H1 (cell line): ENCODE results near the gene TYSND1. TPM values are rescaled to one million over a fixed set of nuclear protein-coding genes. Genes with fewer than 3 reads are reported as not detected.

ENCODE experiments used
- CTCF ChIA-PET: fragments of 300-600 bp; sonication (Branson Sonifier 250); formaldehyde crosslinking; loops from one replicate; lab custom pipeline; 2021; ENCODE audit not compliant: partially characterized antibody; lab: Charles Lee
- POLR2A ChIA-PET: fragments of 300-600 bp; sonication (Branson Sonifier 250); formaldehyde crosslinking; loops from one replicate; lab custom pipeline; 2021; ENCODE audit warnings: inconsistent platforms; ENCODE audit not compliant: partially characterized antibody; lab: Charles Lee
- DNase-seq, 2 experiments: peaks; one replicate each; pipeline versions ENCODE4 v3.0.0 to v3.0.0-alpha.2; 2010 to 2022; ENCODE audit warnings: low spot score in 2 of 2, low read depth in 1 of 2, mixed read lengths in 1 of 2
- FAIRE-seq: peaks from 2 replicates; lab custom pipeline; 2011; peaks lifted over from hg19 to GRCh38; lab: Jason Lieb, UNC
- H2AFZ ChIP-seq: 2 replicates; pipeline ENCODE4 v1.8.1; 2012; ENCODE audit warnings: low read length, inconsistent platforms
- H2AK5ac ChIP-seq: 2 replicates; pipeline ENCODE4 v1.6.1; 2013; ENCODE audit warnings: low read depth, low read length
- H2BK120ac ChIP-seq: replicated peaks from 2 replicates; pipeline ENCODE3; 2013; ENCODE audit warnings: low read depth, low read length, inconsistent platforms
- H2BK12ac ChIP-seq: 2 replicates; pipeline ENCODE4 v1.6.1; 2013; ENCODE audit warnings: low read depth, low read length
- H2BK15ac ChIP-seq: 2 replicates; pipeline ENCODE4 v1.6.1; 2013; ENCODE audit warnings: low read length
- H2BK20ac ChIP-seq: 2 replicates; pipeline ENCODE4 v1.6.1; 2013; ENCODE audit warnings: low read length
- H2BK5ac ChIP-seq: 2 replicates; pipeline ENCODE4 v1.6.1; 2013; ENCODE audit warnings: low read depth, low read length
- H3K14ac ChIP-seq: 2 replicates; pipeline ENCODE4 v1.6.1; 2013; ENCODE audit warnings: inconsistent platforms; ENCODE audit not compliant: insufficient read length
- H3K18ac ChIP-seq: 2 replicates; pipeline ENCODE4 v1.6.1; 2013; ENCODE audit warnings: low read length; ENCODE audit errors: extremely low read depth
- H3K23ac ChIP-seq: 2 replicates; pipeline ENCODE4 v1.6.1; 2013; ENCODE audit warnings: inconsistent platforms; ENCODE audit not compliant: insufficient read length
- H3K23me2 ChIP-seq: 2 replicates; pipeline ENCODE4 v1.6.1; 2013; ENCODE audit warnings: low read depth, low read length
- H3K27ac ChIP-seq: 2 replicates; pipeline ENCODE4 v1.6.1; 2011; ENCODE audit warnings: low read depth, low read length, inconsistent platforms
- H3K27me3 ChIP-seq, 4 experiments: replicated peaks in 1 of 4; 1 replicate in 1 of 4; 2 replicates in 3 of 4; pipeline versions ENCODE4 v1.6.1 to v1.8.1; 2011 to 2013; ENCODE audit warnings: low read length in 3 of 4, mild to moderate bottlenecking in 3 of 4, inconsistent platforms in 2 of 4, mixed read lengths in 2 of 4, moderate library complexity in 1 of 4; ENCODE audit not compliant: control insufficient read depth in 3 of 4, insufficient read depth in 3 of 4; ENCODE audit errors: extremely low read depth in 1 of 4
- H3K36me3 ChIP-seq, 4 experiments: 2 replicates each; pipeline versions ENCODE4 v1.6.1 to v1.8.1; 2011 to 2013; ENCODE audit warnings: mild to moderate bottlenecking in 4 of 4, low read length in 3 of 4, moderate library complexity in 2 of 4, control low read depth in 1 of 4, inconsistent platforms in 1 of 4; ENCODE audit not compliant: insufficient read depth in 4 of 4, control insufficient read depth in 2 of 4
- H3K4ac ChIP-seq: replicated peaks from 2 replicates; pipeline ENCODE3; 2013; ENCODE audit warnings: low read length, low read depth, mixed read lengths, inconsistent platforms; ENCODE audit not compliant: insufficient read length
- H3K4me1 ChIP-seq, 4 experiments: replicated peaks in 1 of 4; 1 replicate in 1 of 4; 2 replicates in 3 of 4; pipeline versions ENCODE4 v1.6.1 to v1.8.1; 2011 to 2013; ENCODE audit warnings: low read length in 3 of 4, inconsistent platforms in 2 of 4, mixed read lengths in 1 of 4; ENCODE audit not compliant: insufficient read depth in 4 of 4, control insufficient read depth in 3 of 4
- H3K4me2 ChIP-seq, 2 experiments: 2 replicates each; pipeline versions ENCODE4 v1.6.1 to v1.8.1; 2011 to 2013; ENCODE audit warnings: low read depth in 2 of 2, low read length in 2 of 2, control low read depth in 1 of 2, inconsistent platforms in 1 of 2, mild to moderate bottlenecking in 1 of 2; ENCODE audit not compliant: insufficient read depth in 1 of 2
- H3K4me3 ChIP-seq, 4 experiments: fragments of 200-600, 300-600 bp in 1 of 4; sonication (generic), shearing (Covaris generic), sonication (Bioruptor Twin) in 1 of 4; 2 replicates each; pipeline versions ENCODE4 v1.5.1 to v1.8.1; 2011 to 2016; ENCODE audit warnings: low read length in 4 of 4, low read depth in 3 of 4, control low read depth in 2 of 4, inconsistent platforms in 2 of 4, mild to moderate bottlenecking in 2 of 4, mixed read lengths in 1 of 4, moderate library complexity in 1 of 4; ENCODE audit not compliant: insufficient read depth in 2 of 4; ENCODE audit errors: extremely low read depth in 1 of 4
- H3K56ac ChIP-seq: replicated peaks from 2 replicates; pipeline ENCODE3; 2013; ENCODE audit warnings: low read depth, mild to moderate bottlenecking, mixed read lengths, low read length, inconsistent platforms; ENCODE audit not compliant: insufficient read length
- H3K79me1 ChIP-seq: 2 replicates; pipeline ENCODE4 v1.6.1; 2013; ENCODE audit warnings: low read depth, low read length, control low read depth
- H3K79me2 ChIP-seq, 2 experiments: 2 replicates each; pipeline versions ENCODE4 v1.6.1 to v1.8.1; 2012 to 2013; ENCODE audit warnings: low read length in 2 of 2, mild to moderate bottlenecking in 2 of 2, inconsistent platforms in 1 of 2; ENCODE audit not compliant: insufficient read depth in 2 of 2, control insufficient read depth in 1 of 2
- H3K9ac ChIP-seq, 4 experiments: replicated peaks in 1 of 4; 1 replicate in 1 of 4; 2 replicates in 3 of 4; pipeline versions ENCODE4 v1.6.1 to v1.8.1; 2011 to 2013; ENCODE audit warnings: low read depth in 3 of 4, low read length in 3 of 4, control low read depth in 2 of 4, mild to moderate bottlenecking in 2 of 4, moderate library complexity in 2 of 4, inconsistent platforms in 1 of 4; ENCODE audit errors: extremely low read depth in 1 of 4
- H3K9me3 ChIP-seq, 2 experiments: 2 replicates each; pipeline versions ENCODE4 v1.6.1 to v1.8.1; 2012 to 2013; ENCODE audit warnings: mild to moderate bottlenecking in 2 of 2, moderate library complexity in 2 of 2, control low read depth in 1 of 2, inconsistent platforms in 1 of 2, low read depth in 1 of 2, low read length in 1 of 2, mixed read lengths in 1 of 2; ENCODE audit not compliant: insufficient read depth in 2 of 2
- H4K20me1 ChIP-seq, 2 experiments: replicated peaks in 1 of 2; 2 replicates each; pipeline versions ENCODE3 to v1.8.1; 2011 to 2013; ENCODE audit warnings: inconsistent platforms in 2 of 2, low read length in 2 of 2, mild to moderate bottlenecking in 1 of 2; ENCODE audit not compliant: insufficient read depth in 2 of 2, control insufficient read depth in 1 of 2
- H4K5ac ChIP-seq: 2 replicates; pipeline ENCODE4 v1.6.1; 2013; ENCODE audit warnings: low read length, low read depth, mixed read lengths, inconsistent platforms; ENCODE audit not compliant: insufficient read length
- H4K8ac ChIP-seq: 2 replicates; pipeline ENCODE4 v1.8.0; 2013; ENCODE audit warnings: mild to moderate bottlenecking, moderate library complexity, low read length, inconsistent platforms; ENCODE audit not compliant: insufficient read depth; ENCODE audit errors: extremely low read depth
- H4K91ac ChIP-seq: replicated peaks from 2 replicates; pipeline ENCODE3; 2013; ENCODE audit warnings: low read length, mixed read lengths, inconsistent platforms; ENCODE audit not compliant: insufficient read length
- NRF1 ChIP-seq: IDR thresholded peaks from 2 replicates; pipeline ENCODE4 v1.6.1; 2011; ENCODE audit warnings: mild to moderate bottlenecking, low read depth, low read length, improper control_type of control experiment
- WGBS, 2 experiments: shearing (Covaris generic) in 1 of 2; methylation state at CpG; one replicate each; pipeline versions ENCODE4 v1.1.6 to v1.1.7; 2013 to 2015; ENCODE audit warnings: low lambda C conversion rate in 2 of 2, mixed read lengths in 2 of 2, inconsistent platforms in 1 of 2, low coverage in 1 of 2, missing lambda C conversion rate in 1 of 2; ENCODE audit not compliant: insufficient replicate concordance in 2 of 2, insufficient coverage in 1 of 2, insufficient read length in 1 of 2; ENCODE audit errors: extremely low coverage in 1 of 2, missing lambda C conversion rate in 1 of 2; 5-methylcytosine and 5-hydroxymethylcytosine counted together
- polyA plus RNA-seq, 7 experiments: library from polyadenylated mRNA; depleted of rRNA in 3 of 7; stranded (reverse) in 5 of 7; unstranded in 2 of 7; fragments of >200 nt in 5 of 7; fragments of 200-250 nt in 2 of 7; gene quantifications; 1 replicate in 5 of 7; 2 replicates in 1 of 7; 4 replicates in 1 of 7; pipeline versions ENCODE4 v1.2.1 to v1.2.3, GENCODE V29; 2011 to 2013; ENCODE audit warnings: missing spikeins in 2 of 7, mixed read lengths in 2 of 7
- total RNA-seq: library from RNA; stranded (reverse); fragmentation: NEBNext Ultra II Directional; extraction: Animal tissue kit (Norgen Biotek cat#: 25700); gene quantifications from 2 replicates; pipeline ENCODE4 v1.2.1, GENCODE V29; 2021
- TF ChIP-seq, protein P1 (sequence below), 3 experiments: IDR thresholded peaks; 1 replicate in 2 of 3; 2 replicates in 1 of 3; pipeline versions ENCODE4 v1.5.1 to v1.6.1; 2011; ENCODE audit warnings: low read length in 3 of 3, mild to moderate bottlenecking in 3 of 3, inconsistent platforms in 2 of 3, low read depth in 1 of 3, moderate library complexity in 1 of 3; ENCODE audit not compliant: insufficient read depth in 1 of 3; ENCODE audit errors: control extremely low read depth in 1 of 3

The TYSND1 gene
- total and polyA plus RNA-seq, 2 of the 8 experiments (the other 6 are each of a cell fraction or from before 2014, with no cell fraction given), result 11.9 to 15.0 TPM

DNA sequence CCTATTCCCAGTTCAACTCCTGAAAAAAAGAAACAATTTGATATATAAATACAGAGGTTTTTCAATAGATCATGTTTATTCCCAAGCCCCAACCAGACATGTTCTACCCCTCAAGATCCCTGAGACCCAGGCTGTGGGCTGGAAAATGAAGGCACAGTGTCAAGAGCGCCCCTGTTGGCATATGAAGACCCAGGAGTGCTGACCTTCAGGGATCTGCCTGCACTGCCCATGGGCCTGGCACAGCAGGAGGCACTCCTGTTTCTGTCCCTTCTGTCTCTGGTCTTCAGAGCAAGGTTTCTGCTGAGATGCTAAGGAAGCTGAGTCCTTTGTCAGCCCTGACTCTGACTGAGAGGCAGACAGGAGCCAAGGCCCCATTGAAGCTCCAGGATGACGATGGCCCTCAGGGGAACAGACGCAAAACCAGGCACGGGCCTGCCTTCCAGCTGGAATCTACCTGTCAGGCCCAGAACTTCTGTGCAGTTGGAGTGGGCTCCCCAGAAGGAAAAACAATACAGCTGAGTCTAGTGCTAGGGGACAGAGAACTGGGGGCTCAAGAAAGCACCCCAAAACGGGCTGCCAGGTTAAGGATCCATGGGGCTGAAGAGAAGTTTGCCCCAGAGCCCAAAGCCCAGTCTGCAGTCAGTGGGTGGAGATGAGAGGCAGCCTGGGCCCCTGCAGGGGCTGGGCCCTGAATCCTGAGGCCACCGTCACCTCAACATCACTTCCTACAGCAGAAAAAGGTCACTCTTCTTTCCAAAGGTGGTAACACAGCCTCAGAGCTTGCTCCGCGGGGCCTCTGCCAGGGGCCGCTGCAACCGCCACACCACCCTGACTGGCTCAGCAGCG is 7.1 kb downstream of the TYSND1 start:
- H3K79me1 ChIP-seq, result peaks cover 2% of the 10 kb centered on the region; the same call in 1 of the 2 replicates
- H4K20me1 ChIP-seq, result peaks cover 3% of the 10 kb centered on the region in 2 experiments
- no peak overlapping the region for H2BK15ac ChIP-seq
- no peak overlapping the region for H3K14ac ChIP-seq
- no peak overlapping the region; a peak in 2 of 7 replicates for H3K9ac ChIP-seq
- ChIA-PET POLR2A (interaction anchor here (0.6 kb wide), 1 partner anchor 234 kb away, joined by 3 read pairs; no protein-coding TSS in a partner anchor), CTCF (interaction anchor here (1.4 to 10.4 kb wide), 4 partner anchors 7 to 171 kb away, joined by 3 to 123 read pairs (median 6); partner anchors contain the start of gene TYSND1)
- no peak overlapping the region for H2BK20ac ChIP-seq
- WGBS, 2 experiments, result 91% methylated on average over 11 of the region's 11 CpGs; no CpG with 5 or more reads in 1 of the 2 experiments
- no peak overlapping the region for H2AK5ac ChIP-seq
- TF ChIP-seq NRF1, result no peak
- TF ChIP-seq, protein P1, sequence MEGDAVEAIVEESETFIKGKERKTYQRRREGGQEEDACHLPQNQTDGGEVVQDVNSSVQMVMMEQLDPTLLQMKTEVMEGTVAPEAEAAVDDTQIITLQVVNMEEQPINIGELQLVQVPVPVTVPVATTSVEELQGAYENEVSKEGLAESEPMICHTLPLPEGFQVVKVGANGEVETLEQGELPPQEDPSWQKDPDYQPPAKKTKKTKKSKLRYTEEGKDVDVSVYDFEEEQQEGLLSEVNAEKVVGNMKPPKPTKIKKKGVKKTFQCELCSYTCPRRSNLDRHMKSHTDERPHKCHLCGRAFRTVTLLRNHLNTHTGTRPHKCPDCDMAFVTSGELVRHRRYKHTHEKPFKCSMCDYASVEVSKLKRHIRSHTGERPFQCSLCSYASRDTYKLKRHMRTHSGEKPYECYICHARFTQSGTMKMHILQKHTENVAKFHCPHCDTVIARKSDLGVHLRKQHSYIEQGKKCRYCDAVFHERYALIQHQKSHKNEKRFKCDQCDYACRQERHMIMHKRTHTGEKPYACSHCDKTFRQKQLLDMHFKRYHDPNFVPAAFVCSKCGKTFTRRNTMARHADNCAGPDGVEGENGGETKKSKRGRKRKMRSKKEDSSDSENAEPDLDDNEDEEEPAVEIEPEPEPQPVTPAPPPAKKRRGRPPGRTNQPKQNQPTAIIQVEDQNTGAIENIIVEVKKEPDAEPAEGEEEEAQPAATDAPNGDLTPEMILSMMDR (IDR thresholded peaks at IDR 0.05; ENCODE audit: control extremely low read depth in 1 of 3, insufficient read depth in 1 of 3, low read depth in 1 of 3, low read length in 3 of 3), result peak; percentile 27 to 38 (median 29)
- H4K8ac ChIP-seq, result peak overlapping the region; percentile 75; the same call in 1 of the 2 replicates
- H3K18ac ChIP-seq, result no peak overlapping the region
- no peaks in the 10 kb centered on the region for H3K27me3 ChIP-seq
- H3K56ac ChIP-seq, result no peak overlapping the region
- H2AFZ ChIP-seq, result no peak overlapping the region
- no peak overlapping the region for H2BK12ac ChIP-seq
- H4K91ac ChIP-seq, result no peak overlapping the region
- DNase-seq (peak in 1 of 2 experiments; percentile 47), FAIRE-seq (no peak)
- H3K4ac ChIP-seq, result no peak overlapping the region
- no peak overlapping the region for H2BK5ac ChIP-seq
- H3K4me3 ChIP-seq, result no peak overlapping the region
- no peak overlapping the region for H2BK120ac ChIP-seq
- H3K27ac ChIP-seq, result no peak overlapping the region
- H3K9me3 ChIP-seq, result no peaks in the 10 kb centered on the region
- H3K4me2 ChIP-seq, result no peak overlapping the region
- no peaks in the 10 kb centered on the region for H3K23me2 ChIP-seq
- H4K5ac ChIP-seq, result no peak overlapping the region
- H3K79me2 ChIP-seq, result no peaks in the 10 kb centered on the region; a peak in 1 of 4 replicates
- H3K36me3 ChIP-seq, result no peaks in the 10 kb centered on the region
- no peak overlapping the region for H3K23ac ChIP-seq
- H3K4me1 ChIP-seq, result 0 out of 7 replicates have a peak, but pooled peaks cover 0 to under 1% (median 0%) of the 10 kb centered on the region in 4 experiments
